K562 (cell line): ENCODE results near the gene MAPK4. TPM values are rescaled to one million over a fixed set of nuclear protein-coding genes. Genes with fewer than 3 reads are reported as not detected.

Experiments used
- ATAC-seq: fragments of 200-7000 bp; cut with Tn5 transposase; 3 replicates; pipeline ENCODE4 v1.9.1; 2020; ENCODE audit warnings: moderate library complexity
- BruUV-seq: library from RNA; stranded (reverse); fragments of 400-500 nt; replicated peaks from 2 replicates; lab custom pipeline; 2021; lab: Mats Ljungman, UMichigan
- CTCF ChIA-PET: fragments of 300-600 bp; formaldehyde crosslinking; extraction: SDS; loops from one replicate; lab custom pipeline; 2021; ENCODE audit warnings: low intra/inter-chr PET ratio; lab: Yijun Ruan, JAX
- POLR2A ChIA-PET: fragments of 300-600, 350-650 bp; sonication (Branson Sonifier 250); formaldehyde crosslinking; extraction: SDS; loops from one replicate; lab custom pipeline; 2021; ENCODE audit warnings: antibody characterized with exemption, inconsistent platforms; lab: Yijun Ruan, JAX
- DNase-seq, 4 experiments: peaks; one replicate each; pipeline versions ENCODE4 v3.0.0 to v3.0.0-alpha.2; 2011 to 2018; ENCODE audit warnings: low spot score in 3 of 4, mixed read lengths in 3 of 4; ENCODE audit errors: extremely low read depth in 1 of 4
- FAIRE-seq: peaks from 2 replicates; lab custom pipeline; 2011; peaks lifted over from hg19 to GRCh38; lab: Jason Lieb, UNC
- H2AFZ ChIP-seq: 2 replicates; pipeline ENCODE4 v1.6.0; 2011; ENCODE audit warnings: low read depth, low read length, control low read depth, inconsistent platforms
- H3K27ac ChIP-seq: fragments of 200-600 bp; 3 replicates; pipeline ENCODE4 v1.8.0; 2011; ENCODE audit warnings: low read depth, mild to moderate bottlenecking, control low read depth, inconsistent platforms, low read length, moderate library complexity, mixed read lengths; ENCODE audit errors: extremely low read depth
- H3K27me3 ChIP-seq, 2 experiments: fragments of 300-600 bp in 1 of 2; 2 replicates in 1 of 2; 3 replicates in 1 of 2; pipeline versions ENCODE4 v1.6.0 to v1.8.0; 2011; ENCODE audit warnings: inconsistent platforms in 2 of 2, low read length in 2 of 2, mild to moderate bottlenecking in 1 of 2, mixed read lengths in 1 of 2, moderate library complexity in 1 of 2; ENCODE audit not compliant: control insufficient read depth in 2 of 2, insufficient read depth in 2 of 2
- H3K36me3 ChIP-seq: fragments of 300-600 bp; 3 replicates; pipeline ENCODE4 v1.8.0; 2011; ENCODE audit warnings: mild to moderate bottlenecking, low read length, inconsistent platforms; ENCODE audit not compliant: control insufficient read depth, insufficient read depth
- H3K4me1 ChIP-seq, 2 experiments: fragments of 200-600 bp in 1 of 2; replicated peaks in 1 of 2; 2 replicates in 1 of 2; 3 replicates in 1 of 2; pipeline versions ENCODE4 v1.5.1 to v1.8.0; 2011; ENCODE audit warnings: inconsistent platforms in 2 of 2, low read length in 2 of 2, mild to moderate bottlenecking in 1 of 2, mixed read lengths in 1 of 2, moderate library complexity in 1 of 2; ENCODE audit not compliant: control insufficient read depth in 2 of 2, insufficient read depth in 2 of 2
- H3K4me2 ChIP-seq: 2 replicates; pipeline ENCODE4 v1.6.1; 2011; ENCODE audit warnings: low read length, control low read depth, inconsistent platforms, mixed read lengths; ENCODE audit not compliant: insufficient read depth
- H3K4me3 ChIP-seq: fragments of 200-600 bp; sonication (generic), shearing (Covaris generic); 2 replicates; pipeline ENCODE4 v1.5.1; 2016; ENCODE audit warnings: control low read depth, inconsistent platforms
- H3K79me2 ChIP-seq: fragments of 200-600 bp; 3 replicates; pipeline ENCODE4 v1.8.0; 2011; ENCODE audit warnings: low read length, inconsistent platforms; ENCODE audit not compliant: control insufficient read depth, insufficient read depth
- H3K9ac ChIP-seq, 2 experiments: 2 replicates each; pipeline versions ENCODE4 v1.6.0 to v1.6.1; 2011; ENCODE audit warnings: low read depth in 2 of 2, low read length in 2 of 2, control low read depth in 1 of 2, inconsistent platforms in 1 of 2, mild to moderate bottlenecking in 1 of 2, mixed read lengths in 1 of 2; ENCODE audit not compliant: insufficient read depth in 1 of 2
- H3K9me1 ChIP-seq: one replicate; pipeline ENCODE4 v1.6.0; 2011; ENCODE audit warnings: inconsistent platforms, mild to moderate bottlenecking, low read length, moderate library complexity; ENCODE audit not compliant: control insufficient read depth, insufficient read depth
- H3K9me3 ChIP-seq: replicated peaks from 2 replicates; pipeline ENCODE4 v1.5.1; 2011; ENCODE audit warnings: low read depth, low read length, inconsistent platforms; ENCODE audit not compliant: control insufficient read depth, insufficient read depth
- H4K20me1 ChIP-seq: replicated peaks from 2 replicates; pipeline ENCODE4 v1.6.1; 2011; ENCODE audit warnings: low read length, inconsistent platforms, mixed read lengths; ENCODE audit not compliant: control insufficient read depth, insufficient read depth
- ARNT ChIP-seq, 2 experiments: fragments of 450-650 bp; IDR thresholded peaks; 2 replicates each; pipeline ENCODE4 v1.6.1; 2016; ENCODE audit warnings: mild to moderate bottlenecking in 1 of 2
- DIDO1 ChIP-seq: fragments of 450-650 bp; IDR thresholded peaks from 2 replicates; pipeline ENCODE4 v1.6.1; 2016; ENCODE audit warnings: low read depth, missing biosample characterization, missing genetic modification characterization
- PCBP1 ChIP-seq: fragments of 200-400 bp; formaldehyde crosslinking; IDR thresholded peaks from 2 replicates; pipeline ENCODE4 v1.6.1; 2018; ENCODE audit warnings: mild to moderate bottlenecking, low read depth, low read length; ENCODE audit not compliant: poor library complexity, severe bottlenecking
- WGBS: fragments of 100-300 bp; shearing (Covaris generic); methylation state at CpG from one replicate; pipeline ENCODE4 v1.1.6; 2016; ENCODE audit warnings: low coverage, mixed read lengths; ENCODE audit not compliant: insufficient coverage; ENCODE audit errors: missing lambda C conversion rate; 5-methylcytosine and 5-hydroxymethylcytosine counted together
- in situ Hi-C: fragments of 300-500 bp; cut with MboI; formaldehyde crosslinking; loops from 4 replicates; pipeline ENCODE4 v1.15.0; 2018; ENCODE audit warnings: inconsistent platforms, mixed read lengths
- intact Hi-C: fragments of 100-400 bp; cut with micrococcal nuclease; formaldehyde crosslinking; loops from 2 replicates; pipeline ENCODE4 v1.14.2; 2022
- polyA plus RNA-seq, 8 experiments: library from polyadenylated mRNA; depleted of rRNA in 4 of 8; stranded (reverse) in 5 of 8; unstranded in 3 of 8; fragments of >200 nt; fragmentation: Nextera tagmentation in 2 of 8; fragmentation: Illumina TruSeq in 1 of 8; extraction: Ambion mirVana in 2 of 8; extraction: Trizol in 1 of 8; gene quantifications; 2 replicates each; pipeline versions ENCODE4 v1.2.1 to v1.2.3, GENCODE V29; 2011 to 2014; ENCODE audit warnings: inconsistent platforms in 1 of 8, missing spikeins in 1 of 8
- total RNA-seq, 7 experiments: library from RNA; depleted of rRNA in 6 of 7; stranded (reverse); fragments of >200 nt in 6 of 7; fragmentation: Illumina TruSeq in 2 of 7; extraction: Trizol in 2 of 7; gene quantifications; 2 replicates each; pipeline versions ENCODE4 v1.2.1 to v1.2.3, GENCODE V29; 2011 to 2021; ENCODE audit warnings: low replicate concordance in 1 of 7
- TF ChIP-seq, protein P1 (sequence below): fragments of 250-450 bp; sonication (Bioruptor Pico); IDR thresholded peaks from 2 replicates; pipeline ENCODE4 v1.4.0; 2020; ENCODE audit warnings: borderline replicate concordance
- TF ChIP-seq, protein P2 (sequence below): fragments of 200-600 bp; sonication (generic); IDR thresholded peaks from one replicate; pipeline ENCODE4 v1.6.1; 2012; ENCODE audit warnings: mild to moderate bottlenecking, low read depth, low read length, inconsistent platforms

The MAPK4 gene
- total and polyA plus RNA-seq, 9 of the 15 experiments (the other 6 are each of a cell fraction or from before 2014, with no cell fraction given): not detected

DNA sequence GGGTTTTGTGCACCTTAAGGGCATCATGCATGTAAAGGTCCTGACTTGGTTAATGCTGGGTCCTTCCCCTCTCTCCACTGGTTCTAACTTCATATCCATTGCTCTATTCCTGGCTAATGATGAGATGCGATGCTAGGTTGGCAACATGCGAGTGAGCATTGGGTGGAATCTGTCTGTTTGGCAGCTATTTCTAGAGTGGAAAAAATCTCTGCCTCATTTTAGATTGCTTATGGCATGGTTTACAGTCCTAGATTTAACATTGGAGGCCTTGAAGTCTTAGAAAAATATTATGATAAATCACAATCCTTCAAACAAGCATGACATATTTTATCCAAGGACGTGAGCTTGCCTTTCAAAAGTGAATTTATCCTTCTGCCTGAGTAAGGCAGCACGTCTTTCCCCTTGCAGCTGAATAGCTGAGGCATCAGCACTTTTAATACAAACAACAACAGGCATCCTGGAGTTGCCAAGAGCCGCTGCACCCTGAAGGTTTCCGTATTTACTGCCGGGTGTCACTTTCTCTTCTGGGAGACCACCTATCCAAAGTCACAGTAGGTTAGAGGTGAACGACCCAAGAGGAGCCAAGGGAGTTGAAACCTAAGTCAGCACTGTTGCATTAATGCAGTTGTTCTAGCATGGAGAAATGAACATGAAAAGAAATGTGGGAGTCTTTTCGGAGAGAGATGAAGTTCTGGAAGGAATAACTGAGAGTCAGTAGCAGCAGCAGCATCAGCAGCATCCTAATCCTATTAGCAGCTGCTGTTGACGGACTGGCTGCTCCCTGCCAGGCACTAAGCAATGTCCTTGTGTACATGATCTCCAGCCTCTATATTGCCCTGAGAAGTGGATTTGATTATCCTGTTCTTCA, 78.4 kb downstream of the MAPK4 start (continued):
- TF ChIP-seq PCBP1: no peak
- TF ChIP-seq, all 486 proteins: peak for 0

DNA sequence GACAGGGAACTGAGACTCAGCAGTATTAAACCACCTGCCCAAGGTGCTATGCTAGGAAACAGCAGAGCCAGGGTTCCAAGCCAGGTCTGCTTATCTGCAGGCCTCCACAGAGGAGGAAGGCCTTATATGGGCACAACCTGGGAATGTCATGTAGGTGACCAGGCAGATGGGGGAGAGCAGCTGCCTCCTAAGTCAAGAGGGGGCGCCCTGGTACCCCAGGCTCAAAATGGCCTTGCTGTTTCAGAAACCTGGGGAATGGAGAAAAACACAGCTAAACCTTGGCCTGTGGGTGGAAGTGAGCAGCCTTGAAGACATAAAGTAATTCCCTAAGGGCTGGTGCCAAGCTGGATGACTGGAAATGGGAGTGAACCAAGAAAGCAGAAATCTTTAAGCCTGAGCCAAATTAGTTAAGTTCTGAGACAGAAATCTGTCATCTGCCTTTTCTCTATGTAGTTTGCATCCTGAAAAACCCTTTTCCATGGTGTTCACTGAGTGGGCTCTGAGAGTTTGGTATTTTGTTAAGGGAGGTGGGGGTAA, 79.1 kb downstream of the MAPK4 start:
- H3K36me3 ChIP-seq: no peaks in the 10 kb centered on the region
- no peak for DNase-seq
- ChIA-PET POLR2A (no interaction called here), CTCF (no interaction called here)
- intact Hi-C loops: no loop called here
- H3K79me2 ChIP-seq: no peaks in the 10 kb centered on the region
- no peak overlapping the region for H3K4me3 ChIP-seq
- no peaks in the 10 kb centered on the region for H3K9me3 ChIP-seq
- 0% methylated on average over 1 of the region's 1 CpG for whole genome bisulfite sequencing
- H2AFZ ChIP-seq: no peak overlapping the region
- no peaks in the 10 kb centered on the region for H3K27me3 ChIP-seq
- H3K9me1 ChIP-seq: no peaks in the 10 kb centered on the region
- in situ Hi-C loops: no loop called here
- H3K4me1 ChIP-seq: no peaks in the 10 kb centered on the region
- no TSS peak for BruUV-seq
- H4K20me1 ChIP-seq: no peaks in the 10 kb centered on the region
- H3K4me2 ChIP-seq: no peak overlapping the region
- H3K9ac ChIP-seq: no peak overlapping the region
- ATAC-seq: no peak
- FAIRE-seq: no peak
- H3K27ac ChIP-seq: no peak overlapping the region
- no peak for TF ChIP-seq DIDO1 (tag)
- TF ChIP-seq, protein P1, sequence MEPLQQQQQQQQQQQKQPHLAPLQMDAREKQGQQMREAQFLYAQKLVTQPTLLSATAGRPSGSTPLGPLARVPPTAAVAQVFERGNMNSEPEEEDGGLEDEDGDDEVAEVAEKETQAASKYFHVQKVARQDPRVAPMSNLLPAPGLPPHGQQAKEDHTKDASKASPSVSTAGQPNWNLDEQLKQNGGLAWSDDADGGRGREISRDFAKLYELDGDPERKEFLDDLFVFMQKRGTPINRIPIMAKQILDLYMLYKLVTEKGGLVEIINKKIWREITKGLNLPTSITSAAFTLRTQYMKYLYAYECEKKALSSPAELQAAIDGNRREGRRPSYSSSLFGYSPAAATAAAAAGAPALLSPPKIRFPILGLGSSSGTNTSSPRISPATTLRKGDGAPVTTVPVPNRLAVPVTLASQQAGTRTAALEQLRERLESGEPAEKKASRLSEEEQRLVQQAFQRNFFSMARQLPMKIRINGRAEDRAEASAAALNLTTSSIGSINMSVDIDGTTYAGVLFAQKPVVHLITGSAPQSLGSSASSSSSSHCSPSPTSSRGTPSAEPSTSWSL (CRISPR knock-in tag): no peak
- TF ChIP-seq ARNT (IDR thresholded peaks at IDR 0.05): no peak
- TF ChIP-seq, protein P2, sequence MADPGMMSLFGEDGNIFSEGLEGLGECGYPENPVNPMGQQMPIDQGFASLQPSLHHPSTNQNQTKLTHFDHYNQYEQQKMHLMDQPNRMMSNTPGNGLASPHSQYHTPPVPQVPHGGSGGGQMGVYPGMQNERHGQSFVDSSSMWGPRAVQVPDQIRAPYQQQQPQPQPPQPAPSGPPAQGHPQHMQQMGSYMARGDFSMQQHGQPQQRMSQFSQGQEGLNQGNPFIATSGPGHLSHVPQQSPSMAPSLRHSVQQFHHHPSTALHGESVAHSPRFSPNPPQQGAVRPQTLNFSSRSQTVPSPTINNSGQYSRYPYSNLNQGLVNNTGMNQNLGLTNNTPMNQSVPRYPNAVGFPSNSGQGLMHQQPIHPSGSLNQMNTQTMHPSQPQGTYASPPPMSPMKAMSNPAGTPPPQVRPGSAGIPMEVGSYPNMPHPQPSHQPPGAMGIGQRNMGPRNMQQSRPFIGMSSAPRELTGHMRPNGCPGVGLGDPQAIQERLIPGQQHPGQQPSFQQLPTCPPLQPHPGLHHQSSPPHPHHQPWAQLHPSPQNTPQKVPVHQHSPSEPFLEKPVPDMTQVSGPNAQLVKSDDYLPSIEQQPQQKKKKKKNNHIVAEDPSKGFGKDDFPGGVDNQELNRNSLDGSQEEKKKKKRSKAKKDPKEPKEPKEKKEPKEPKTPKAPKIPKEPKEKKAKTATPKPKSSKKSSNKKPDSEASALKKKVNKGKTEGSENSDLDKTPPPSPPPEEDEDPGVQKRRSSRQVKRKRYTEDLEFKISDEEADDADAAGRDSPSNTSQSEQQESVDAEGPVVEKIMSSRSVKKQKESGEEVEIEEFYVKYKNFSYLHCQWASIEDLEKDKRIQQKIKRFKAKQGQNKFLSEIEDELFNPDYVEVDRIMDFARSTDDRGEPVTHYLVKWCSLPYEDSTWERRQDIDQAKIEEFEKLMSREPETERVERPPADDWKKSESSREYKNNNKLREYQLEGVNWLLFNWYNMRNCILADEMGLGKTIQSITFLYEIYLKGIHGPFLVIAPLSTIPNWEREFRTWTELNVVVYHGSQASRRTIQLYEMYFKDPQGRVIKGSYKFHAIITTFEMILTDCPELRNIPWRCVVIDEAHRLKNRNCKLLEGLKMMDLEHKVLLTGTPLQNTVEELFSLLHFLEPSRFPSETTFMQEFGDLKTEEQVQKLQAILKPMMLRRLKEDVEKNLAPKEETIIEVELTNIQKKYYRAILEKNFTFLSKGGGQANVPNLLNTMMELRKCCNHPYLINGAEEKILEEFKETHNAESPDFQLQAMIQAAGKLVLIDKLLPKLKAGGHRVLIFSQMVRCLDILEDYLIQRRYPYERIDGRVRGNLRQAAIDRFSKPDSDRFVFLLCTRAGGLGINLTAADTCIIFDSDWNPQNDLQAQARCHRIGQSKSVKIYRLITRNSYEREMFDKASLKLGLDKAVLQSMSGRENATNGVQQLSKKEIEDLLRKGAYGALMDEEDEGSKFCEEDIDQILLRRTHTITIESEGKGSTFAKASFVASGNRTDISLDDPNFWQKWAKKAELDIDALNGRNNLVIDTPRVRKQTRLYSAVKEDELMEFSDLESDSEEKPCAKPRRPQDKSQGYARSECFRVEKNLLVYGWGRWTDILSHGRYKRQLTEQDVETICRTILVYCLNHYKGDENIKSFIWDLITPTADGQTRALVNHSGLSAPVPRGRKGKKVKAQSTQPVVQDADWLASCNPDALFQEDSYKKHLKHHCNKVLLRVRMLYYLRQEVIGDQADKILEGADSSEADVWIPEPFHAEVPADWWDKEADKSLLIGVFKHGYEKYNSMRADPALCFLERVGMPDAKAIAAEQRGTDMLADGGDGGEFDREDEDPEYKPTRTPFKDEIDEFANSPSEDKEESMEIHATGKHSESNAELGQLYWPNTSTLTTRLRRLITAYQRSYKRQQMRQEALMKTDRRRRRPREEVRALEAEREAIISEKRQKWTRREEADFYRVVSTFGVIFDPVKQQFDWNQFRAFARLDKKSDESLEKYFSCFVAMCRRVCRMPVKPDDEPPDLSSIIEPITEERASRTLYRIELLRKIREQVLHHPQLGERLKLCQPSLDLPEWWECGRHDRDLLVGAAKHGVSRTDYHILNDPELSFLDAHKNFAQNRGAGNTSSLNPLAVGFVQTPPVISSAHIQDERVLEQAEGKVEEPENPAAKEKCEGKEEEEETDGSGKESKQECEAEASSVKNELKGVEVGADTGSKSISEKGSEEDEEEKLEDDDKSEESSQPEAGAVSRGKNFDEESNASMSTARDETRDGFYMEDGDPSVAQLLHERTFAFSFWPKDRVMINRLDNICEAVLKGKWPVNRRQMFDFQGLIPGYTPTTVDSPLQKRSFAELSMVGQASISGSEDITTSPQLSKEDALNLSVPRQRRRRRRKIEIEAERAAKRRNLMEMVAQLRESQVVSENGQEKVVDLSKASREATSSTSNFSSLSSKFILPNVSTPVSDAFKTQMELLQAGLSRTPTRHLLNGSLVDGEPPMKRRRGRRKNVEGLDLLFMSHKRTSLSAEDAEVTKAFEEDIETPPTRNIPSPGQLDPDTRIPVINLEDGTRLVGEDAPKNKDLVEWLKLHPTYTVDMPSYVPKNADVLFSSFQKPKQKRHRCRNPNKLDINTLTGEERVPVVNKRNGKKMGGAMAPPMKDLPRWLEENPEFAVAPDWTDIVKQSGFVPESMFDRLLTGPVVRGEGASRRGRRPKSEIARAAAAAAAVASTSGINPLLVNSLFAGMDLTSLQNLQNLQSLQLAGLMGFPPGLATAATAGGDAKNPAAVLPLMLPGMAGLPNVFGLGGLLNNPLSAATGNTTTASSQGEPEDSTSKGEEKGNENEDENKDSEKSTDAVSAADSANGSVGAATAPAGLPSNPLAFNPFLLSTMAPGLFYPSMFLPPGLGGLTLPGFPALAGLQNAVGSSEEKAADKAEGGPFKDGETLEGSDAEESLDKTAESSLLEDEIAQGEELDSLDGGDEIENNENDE: no peak
